Immature natural killer cell (primary cell): Measurements from ENCODE around the gene PMPCA. TPM values are rescaled to one million over a fixed set of nuclear protein-coding genes. Genes with fewer than 3 reads are reported as not detected.

Source experiments
- DNase-seq, 3 donors: peaks; one replicate each; pipeline ENCODE4 v3.0.0; 2022; ENCODE audit warnings: mixed read lengths in 1 of 3
- H3K27ac Mint-ChIP-seq, 6 donors: one replicate each; pipeline ENCODE4 v1.8.0; 2020; ENCODE audit warnings: mixed read lengths in 6 of 6, mild to moderate bottlenecking in 5 of 6, inconsistent platforms in 4 of 6, moderate library complexity in 3 of 6
- H3K27me3 Mint-ChIP-seq, 3 donors: one replicate each; pipeline ENCODE4 v1.8.0; 2020 to 2021; ENCODE audit warnings: low read depth in 3 of 3, mild to moderate bottlenecking in 3 of 3, mixed read lengths in 3 of 3, moderate library complexity in 3 of 3, inconsistent platforms in 1 of 3
- H3K36me3 Mint-ChIP-seq, 3 donors: one replicate each; pipeline ENCODE4 v1.8.0; 2020; ENCODE audit warnings: mixed read lengths in 3 of 3, inconsistent platforms in 2 of 3, mild to moderate bottlenecking in 2 of 3
- H3K4me1 Mint-ChIP-seq, 2 donors: one replicate each; pipeline ENCODE4 v1.8.0; 2020; ENCODE audit warnings: inconsistent platforms in 2 of 2, mild to moderate bottlenecking in 2 of 2, mixed read lengths in 2 of 2, moderate library complexity in 1 of 2
- H3K4me3 Mint-ChIP-seq, 5 donors: one replicate each; pipeline ENCODE4 v1.8.0; 2020; ENCODE audit warnings: mild to moderate bottlenecking in 5 of 5, mixed read lengths in 5 of 5, inconsistent platforms in 3 of 5, moderate library complexity in 3 of 5
- H3K9me3 Mint-ChIP-seq, 6 donors: one replicate each; pipeline ENCODE4 v1.8.0; 2020; ENCODE audit warnings: mild to moderate bottlenecking in 6 of 6, mixed read lengths in 6 of 6, inconsistent platforms in 4 of 6, moderate library complexity in 3 of 6
- polyA plus RNA-seq, 3 donors: library from polyadenylated mRNA; unstranded; fragments of 300-500 nt; fragmentation: Illumina TruSeq; gene quantifications; one replicate each; pipeline ENCODE4 v1.2.3, GENCODE V29; 2021

Gene PMPCA
- polyA plus RNA-seq, 3 donors from 2014 or later: 34.5 to 43.5 (median 42.6) TPM

- Mint-ChIP-seq H3K27ac (no peak overlapping the region), H3K4me1 (peaks cover 3 to 4% of the 10 kb centered on the region in 2 donors), H3K4me3 (no peak overlapping the region), H3K9me3 (no peaks in the 10 kb centered on the region), H3K36me3 (peaks cover 11 to 27% (median 13%) of the 10 kb centered on the region in 3 donors), H3K27me3 (peaks cover 2 to 3% (median 3%) of the 10 kb centered on the region in 3 donors)
- DNase-seq: no peak
Observed at GRCh38 chr9:136393531-136393930, 16.9 kb upstream of the PMPCA start.

- no peak for DNase-seq
- no peak overlapping the region for H3K27ac Mint-ChIP-seq
Observed at GRCh38 chr9:136394312-136395019, 16.0 kb upstream of the PMPCA start.

DNA sequence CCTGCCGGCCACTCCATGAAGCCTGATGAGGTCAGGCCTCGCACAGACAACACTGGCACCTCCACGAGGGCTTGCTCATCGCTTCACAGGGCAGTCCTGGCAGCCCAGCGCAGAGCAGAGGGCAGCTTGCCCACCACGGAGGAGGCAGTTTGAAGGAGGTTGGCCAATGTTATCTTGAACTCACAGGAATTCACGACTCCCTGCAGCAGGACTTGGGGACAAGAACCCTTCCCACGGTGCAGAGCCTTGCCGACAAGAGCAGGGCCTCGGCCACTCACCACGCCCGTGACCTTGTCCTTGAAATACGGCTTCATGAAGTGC lies 15.5 kb upstream of the PMPCA start:
- peaks cover 6 to 14% (median 7%) of the 10 kb centered on the region in 3 donors for H3K36me3 Mint-ChIP-seq
- peaks cover 1 to 7% (median 1%) of the 10 kb centered on the region in 3 donors for H3K27me3 Mint-ChIP-seq
- no peak for DNase-seq
- H3K4me3 Mint-ChIP-seq: no peak overlapping the region
- no peak overlapping the region for H3K27ac Mint-ChIP-seq
- no peaks in the 10 kb centered on the region for H3K9me3 Mint-ChIP-seq
- H3K4me1 Mint-ChIP-seq: peaks cover 12 to 13% of the 10 kb centered on the region in 2 donors

More at GRCh38 chr9:136394312-136395019, 16.0 kb upstream of the PMPCA start:
- Mint-ChIP-seq H3K9me3 (no peaks in the 10 kb centered on the region), H3K4me1 (peaks cover 12 to 13% of the 10 kb centered on the region in 2 donors), H3K36me3 (peaks cover 9 to 18% (median 11%) of the 10 kb centered on the region in 3 donors), H3K4me3 (no peak overlapping the region), H3K27me3 (peaks cover 3 to 7% (median 3%) of the 10 kb centered on the region in 3 donors)

- H3K36me3 Mint-ChIP-seq: peaks cover 5 to 13% (median 6%) of the 10 kb centered on the region in 3 donors
- H3K27ac Mint-ChIP-seq: no peak overlapping the region
- no peak overlapping the region for H3K4me3 Mint-ChIP-seq
- H3K9me3 Mint-ChIP-seq: no peaks in the 10 kb centered on the region
- peaks cover 1 to 7% (median 3%) of the 10 kb centered on the region in 3 donors for H3K27me3 Mint-ChIP-seq
- DNase-seq: no peak
- peaks cover 12 to 14% of the 10 kb centered on the region in 2 donors for H3K4me1 Mint-ChIP-seq
Observed at GRCh38 chr9:136395345-136396218, 14.9 kb upstream of the PMPCA start.

DNA sequence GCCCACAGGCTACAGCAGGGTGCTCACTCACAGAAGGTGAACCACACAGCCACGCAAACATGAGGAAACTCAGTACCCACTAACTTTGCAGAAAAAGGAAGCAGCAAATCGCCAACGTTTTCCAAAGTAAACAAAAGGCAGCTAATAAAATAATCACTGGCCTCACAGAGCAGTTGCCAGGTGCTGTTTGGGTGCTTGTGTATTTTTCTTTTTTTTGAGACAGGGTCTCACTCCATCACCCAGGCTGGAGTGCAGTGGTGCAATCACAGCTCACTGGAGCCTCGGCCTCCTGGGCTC lies 14.3 kb upstream of the PMPCA start:
- Mint-ChIP-seq H3K4me1 (peaks cover 12 to 14% of the 10 kb centered on the region in 2 donors), H3K4me3 (no peak overlapping the region), H3K9me3 (no peaks in the 10 kb centered on the region), H3K27me3 (peaks cover 1 to 7% (median 4%) of the 10 kb centered on the region in 3 donors), H3K36me3 (peaks cover 4 to 10% (median 5%) of the 10 kb centered on the region in 3 donors), H3K27ac (no peak overlapping the region)
- DNase-seq: no peak

GRCh38 chr9:136397643-136398042 lies 12.8 kb upstream of the PMPCA start:
- no peaks in the 10 kb centered on the region for H3K9me3 Mint-ChIP-seq
- H3K27ac Mint-ChIP-seq: no peak overlapping the region
- DNase-seq: no peak
- H3K36me3 Mint-ChIP-seq: peaks cover 0 to 5% (median 0%) of the 10 kb centered on the region in 3 donors
- peaks cover 2 to 7% (median 2%) of the 10 kb centered on the region in 3 donors for H3K27me3 Mint-ChIP-seq
- peaks cover 12 to 17% of the 10 kb centered on the region in 2 donors for H3K4me1 Mint-ChIP-seq
- H3K4me3 Mint-ChIP-seq: no peak overlapping the region

- peaks cover 12 to 18% of the 10 kb centered on the region in 2 donors for H3K4me1 Mint-ChIP-seq
- H3K36me3 Mint-ChIP-seq: peaks cover 0 to 5% (median 0%) of the 10 kb centered on the region in 3 donors
- peak overlapping the region in 1 of 6 donors; percentile 61 for H3K27ac Mint-ChIP-seq
- H3K4me3 Mint-ChIP-seq: peak overlapping the region; percentile 82 to 90 (median 87)
- peaks cover 2 to 7% (median 2%) of the 10 kb centered on the region in 3 donors for H3K27me3 Mint-ChIP-seq
- DNase-seq: no peak
- H3K9me3 Mint-ChIP-seq: no peaks in the 10 kb centered on the region
Observed at GRCh38 chr9:136398286-136398685, 12.2 kb upstream of the PMPCA start.

- peak; percentile 21 to 37 (median 35) for DNase-seq
- Mint-ChIP-seq H3K4me1 (peaks cover 21 to 29% of the 10 kb centered on the region in 2 donors), H3K4me3 (peak overlapping the region; percentile 82 to 90 (median 87)), H3K27ac (peak overlapping the region; percentile 13 to 86 (median 70)), H3K9me3 (no peaks in the 10 kb centered on the region), H3K27me3 (peaks cover 2 to 7% (median 2%) of the 10 kb centered on the region in 3 donors), H3K36me3 (peaks cover 0 to 5% (median 0%) of the 10 kb centered on the region in 3 donors)
Observed at GRCh38 chr9:136399176-136400037, 11.1 kb upstream of the PMPCA start.

DNA sequence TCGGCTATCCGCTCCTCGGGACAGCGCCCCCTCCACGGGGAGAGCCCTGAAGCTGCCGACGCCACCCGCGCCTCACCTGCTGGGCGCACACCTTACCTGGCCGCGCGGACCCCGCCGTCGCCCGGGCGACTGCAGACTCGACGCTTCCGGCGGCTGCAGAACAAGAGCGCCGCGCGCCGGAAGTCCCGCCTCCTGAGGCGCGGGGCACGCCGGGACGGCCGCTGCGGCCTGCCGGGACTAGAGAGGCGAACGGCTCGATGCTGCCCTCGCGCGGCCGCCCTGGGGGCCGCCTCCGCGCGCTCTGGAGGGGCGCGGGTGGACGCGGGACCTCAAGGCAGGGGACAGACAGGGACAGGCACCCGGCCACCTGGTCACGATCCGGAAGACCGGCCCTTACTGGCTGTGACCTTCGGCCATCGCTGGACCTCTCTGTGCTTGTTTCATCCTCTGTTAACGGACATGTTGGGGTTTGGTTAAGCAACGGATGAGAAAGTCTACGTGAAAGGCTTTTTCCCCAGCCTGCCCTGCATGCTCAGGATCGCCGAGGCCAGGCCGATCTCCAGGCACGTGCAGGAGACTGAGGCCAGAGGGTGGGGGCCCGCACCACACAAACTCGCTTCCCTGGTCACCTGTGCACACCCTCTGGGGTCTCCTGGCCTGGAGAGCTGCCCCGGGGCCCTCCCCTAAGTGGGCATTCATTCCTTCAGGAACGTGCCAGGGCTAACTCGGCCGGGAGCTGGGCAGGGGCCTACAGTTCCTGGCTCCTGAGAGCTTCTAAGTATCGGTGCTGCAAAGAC lies 10.2 kb upstream of the PMPCA start, which contains the start of gene SNAPC4:
TSS of gene SNAPC4 (minus strand) at position 133 of the 797 bp plus-strand sequence. CDS start 1,742 bp downstream, outside the sequence.
- Mint-ChIP-seq H3K27ac (peak within 1 kb of the TSS; percentile 13 to 86 (median 70)), H3K9me3 (no peaks in the 10 kb centered on the region), H3K27me3 (peaks cover 2 to 7% (median 2%) of the 10 kb centered on the region in 3 donors), H3K36me3 (peaks cover 0 to 4% (median under 1%) of the 10 kb centered on the region in 3 donors), H3K4me3 (peak within 1 kb of the TSS; percentile 82 to 90 (median 87)), H3K4me1 (peaks cover 29 to 36% of the 10 kb centered on the region in 2 donors)
- DNase-seq: peak; percentile 85 to 88 (median 87)

DNA sequence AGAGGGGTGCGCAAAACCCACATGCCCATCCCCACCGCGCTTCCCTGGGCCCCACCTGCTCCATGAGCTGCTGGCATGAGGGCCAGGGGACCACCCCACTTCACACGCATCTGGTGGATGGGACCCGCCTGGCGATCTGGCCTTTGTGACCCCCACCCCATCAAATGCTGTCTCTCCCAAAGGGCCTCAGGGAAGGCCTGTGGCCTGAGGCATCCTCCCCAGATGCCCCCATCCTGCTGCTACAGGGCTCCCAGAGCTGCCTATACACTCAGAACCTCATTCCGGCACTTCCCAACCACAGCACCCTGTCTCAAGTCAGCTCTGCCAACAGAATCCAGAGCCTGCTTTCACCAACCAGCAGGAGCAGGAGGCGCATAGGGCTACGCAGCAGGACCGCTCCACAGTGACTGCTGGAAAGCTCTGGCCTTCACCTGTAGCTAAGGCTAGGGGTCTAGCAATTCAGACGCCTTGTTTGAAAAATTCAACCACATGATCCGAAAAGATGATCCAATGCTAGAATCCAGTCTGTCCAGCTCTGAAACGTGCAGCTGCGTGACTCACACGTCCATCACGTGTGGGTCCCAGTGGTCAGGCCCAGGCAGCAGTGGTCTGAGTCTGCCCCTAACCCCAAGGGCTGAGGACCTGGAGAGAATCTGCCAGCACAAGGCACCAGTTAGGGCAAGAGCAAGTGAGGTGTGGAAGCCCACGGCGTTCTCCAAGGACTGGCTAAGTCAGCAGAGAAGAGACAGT lies 9.1 kb upstream of the PMPCA start:
- no peak for DNase-seq
- peak overlapping the region in 4 of 5 donors; percentile 20 to 47 (median 36) for H3K4me3 Mint-ChIP-seq
- H3K36me3 Mint-ChIP-seq: peaks cover 0 to 4% (median 0%) of the 10 kb centered on the region in 3 donors

GRCh38 chr9:136402067-136402466 lies 8.4 kb upstream of the PMPCA start:
- H3K27me3 Mint-ChIP-seq: peaks cover 2 to 7% (median 2%) of the 10 kb centered on the region in 3 donors
- no peak overlapping the region for H3K27ac Mint-ChIP-seq
- no peaks in the 10 kb centered on the region for H3K9me3 Mint-ChIP-seq
- peaks cover 30 to 36% of the 10 kb centered on the region in 2 donors for H3K4me1 Mint-ChIP-seq
- H3K36me3 Mint-ChIP-seq: peaks cover 0 to 8% (median 3%) of the 10 kb centered on the region in 3 donors
- no peak overlapping the region for H3K4me3 Mint-ChIP-seq
- no peak for DNase-seq

More for the DNA sequence above, 9.1 kb upstream of the PMPCA start:
- H3K9me3 Mint-ChIP-seq: no peaks in the 10 kb centered on the region
- H3K27me3 Mint-ChIP-seq: peaks cover 2 to 7% (median 2%) of the 10 kb centered on the region in 3 donors
- peaks cover 30 to 36% of the 10 kb centered on the region in 2 donors for H3K4me1 Mint-ChIP-seq
- H3K27ac Mint-ChIP-seq: peak overlapping the region in 1 of 6 donors; percentile 45

DNA sequence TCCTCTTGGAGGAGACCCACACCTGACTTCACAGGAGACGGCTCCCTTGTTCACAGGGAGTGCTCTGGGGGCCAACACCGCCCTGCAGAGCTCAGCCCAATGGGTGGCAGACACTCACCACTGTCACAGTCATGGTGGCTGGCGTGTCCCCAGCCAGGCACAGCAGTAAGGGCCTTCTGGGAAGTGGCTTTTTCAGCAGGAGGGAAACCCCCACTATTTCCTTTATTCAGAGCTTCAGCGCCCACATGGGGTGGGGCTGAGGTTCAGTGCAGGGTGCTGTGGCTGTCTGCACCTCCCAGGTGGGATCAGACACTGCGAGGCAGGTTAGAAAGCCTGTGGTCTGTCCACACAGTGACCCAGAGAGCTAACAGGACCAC lies 6.9 kb upstream of the PMPCA start:
- Mint-ChIP-seq H3K4me1 (peaks cover 27 to 33% of the 10 kb centered on the region in 2 donors), H3K27ac (peak overlapping the region; percentile 19 to 90 (median 62))

More for the DNA sequence above, 6.9 kb upstream of the PMPCA start:
- H3K9me3 Mint-ChIP-seq: no peaks in the 10 kb centered on the region
- peak; percentile 41 to 51 (median 43) for DNase-seq
- H3K36me3 Mint-ChIP-seq: peaks cover 0 to 9% (median 3%) of the 10 kb centered on the region in 3 donors
- peak overlapping the region in 2 of 5 donors; percentile 6 to 40 for H3K4me3 Mint-ChIP-seq
- H3K27me3 Mint-ChIP-seq: peaks cover 2 to 6% (median 2%) of the 10 kb centered on the region in 3 donors
